ENCODE data around the gene MBNL2.

MBNL2 gene

GRCh38 chr13:97394542-97394941 is 172.4 kb downstream of the MBNL2 start:
- DNase-seq (ENCODE audit: low read depth) = no peak
- no peak overlapping the region for H3K4me3 ChIP-seq (ENCODE audit: control insufficient read depth, low read depth, low read length)
- no peak for TF ChIP-seq CTCF (IDR thresholded peaks at IDR 0.05; ENCODE audit: control insufficient read depth, insufficient read depth, low read depth, low read length, missing control alignments)

- H3K4me3 ChIP-seq (ENCODE audit: control insufficient read depth, low read depth, low read length) = no peak overlapping the region
- no peak for TF ChIP-seq CTCF (IDR thresholded peaks at IDR 0.05; ENCODE audit: control insufficient read depth, insufficient read depth, low read depth, low read length, missing control alignments)
- peak; percentile 3 for DNase-seq (ENCODE audit: low read depth)
These were observed 173.5 kb downstream of the MBNL2 start for GRCh38 chr13:97395447-97396136.

- TF ChIP-seq CTCF (IDR thresholded peaks at IDR 0.05; ENCODE audit: control insufficient read depth, insufficient read depth, low read depth, low read length, missing control alignments) = no peak
- no peak overlapping the region for H3K4me3 ChIP-seq (ENCODE audit: control insufficient read depth, low read depth, low read length)
- no peak for DNase-seq (ENCODE audit: low read depth)
These were observed 175.1 kb downstream of the MBNL2 start for GRCh38 chr13:97397267-97397666.

- no peak for TF ChIP-seq CTCF (IDR thresholded peaks at IDR 0.05; ENCODE audit: control insufficient read depth, insufficient read depth, low read depth, low read length, missing control alignments)
These were observed 179.3 kb downstream of the MBNL2 start for GRCh38 chr13:97401421-97401820.

GRCh38 chr13:97403893-97404750 is 182.0 kb downstream of the MBNL2 start:
- TF ChIP-seq CTCF (IDR thresholded peaks at IDR 0.05; ENCODE audit: control insufficient read depth, insufficient read depth, low read depth, low read length, missing control alignments) = no peak
- no peak overlapping the region for H3K4me3 ChIP-seq (ENCODE audit: control insufficient read depth, low read depth, low read length)
- DNase-seq (ENCODE audit: low read depth) = no peak

More at GRCh38 chr13:97401421-97401820, 179.3 kb downstream of the MBNL2 start:
- H3K4me3 ChIP-seq (ENCODE audit: control insufficient read depth, low read depth, low read length) = no peak overlapping the region
- no peak for DNase-seq (ENCODE audit: low read depth)

GRCh38 chr13:97407540-97407939 is 185.4 kb downstream of the MBNL2 start:
- TF ChIP-seq CTCF (IDR thresholded peaks at IDR 0.05; ENCODE audit: control insufficient read depth, insufficient read depth, low read depth, low read length, missing control alignments) = no peak
- no peak for DNase-seq (ENCODE audit: low read depth)
- H3K4me3 ChIP-seq (ENCODE audit: control insufficient read depth, low read depth, low read length) = no peak overlapping the region
